GM12864 (cell line): ENCODE data around the gene RSPRY1.

ENCODE experiments used
- DNase-seq: peaks from one replicate; pipeline ENCODE4 v3.0.0-alpha.2; 2011; ENCODE audit warnings: low read depth
- H3K4me3 ChIP-seq: 2 replicates; pipeline ENCODE4 v1.5.1; 2011; ENCODE audit warnings: mild to moderate bottlenecking, low read depth, low read length, control low read depth
- CTCF ChIP-seq: IDR thresholded peaks from 2 replicates; pipeline ENCODE4 v1.5.1; 2011; ENCODE audit warnings: low read depth, mild to moderate bottlenecking, moderate library complexity, low read length, control low read depth, inconsistent platforms; ENCODE audit errors: missing control alignments

The RSPRY1 gene

GRCh38 chr16:57147381-57148221 is 38.5 kb upstream of the RSPRY1 start:
- H3K4me3 ChIP-seq = no peak overlapping the region
- DNase-seq = no peak
- no peak for TF ChIP-seq CTCF

- no peak for DNase-seq
- no peak for TF ChIP-seq CTCF
- no peak overlapping the region for H3K4me3 ChIP-seq
These were observed 37.6 kb upstream of the RSPRY1 start for GRCh38 chr16:57148481-57148880.

GRCh38 chr16:57149391-57149790 is 36.7 kb upstream of the RSPRY1 start:
- no peak for DNase-seq
- TF ChIP-seq CTCF = no peak
- H3K4me3 ChIP-seq = no peak overlapping the region

GRCh38 chr16:57150682-57151330 is 35.3 kb upstream of the RSPRY1 start:
- H3K4me3 ChIP-seq = no peak overlapping the region
- TF ChIP-seq CTCF = no peak
- DNase-seq = no peak

- DNase-seq = no peak
- no peak for TF ChIP-seq CTCF
- no peak overlapping the region for H3K4me3 ChIP-seq
These were observed 34.8 kb upstream of the RSPRY1 start for GRCh38 chr16:57151369-57151768.

- DNase-seq = no peak
These were observed 33.7 kb upstream of the RSPRY1 start for GRCh38 chr16:57152096-57153093.

More at GRCh38 chr16:57152096-57153093, 33.7 kb upstream of the RSPRY1 start:
- H3K4me3 ChIP-seq = no peak overlapping the region
- TF ChIP-seq CTCF = no peak
